ENCODE measurements around the gene PRM3. TPM values are rescaled to one million over a fixed set of nuclear protein-coding genes. Genes with fewer than 3 reads are reported as not detected.

Gene PRM3
- total and polyA plus RNA-seq, 2 donors (not counting 1 experiment from before 2014, with no cell fraction given) = not detected

DNA sequence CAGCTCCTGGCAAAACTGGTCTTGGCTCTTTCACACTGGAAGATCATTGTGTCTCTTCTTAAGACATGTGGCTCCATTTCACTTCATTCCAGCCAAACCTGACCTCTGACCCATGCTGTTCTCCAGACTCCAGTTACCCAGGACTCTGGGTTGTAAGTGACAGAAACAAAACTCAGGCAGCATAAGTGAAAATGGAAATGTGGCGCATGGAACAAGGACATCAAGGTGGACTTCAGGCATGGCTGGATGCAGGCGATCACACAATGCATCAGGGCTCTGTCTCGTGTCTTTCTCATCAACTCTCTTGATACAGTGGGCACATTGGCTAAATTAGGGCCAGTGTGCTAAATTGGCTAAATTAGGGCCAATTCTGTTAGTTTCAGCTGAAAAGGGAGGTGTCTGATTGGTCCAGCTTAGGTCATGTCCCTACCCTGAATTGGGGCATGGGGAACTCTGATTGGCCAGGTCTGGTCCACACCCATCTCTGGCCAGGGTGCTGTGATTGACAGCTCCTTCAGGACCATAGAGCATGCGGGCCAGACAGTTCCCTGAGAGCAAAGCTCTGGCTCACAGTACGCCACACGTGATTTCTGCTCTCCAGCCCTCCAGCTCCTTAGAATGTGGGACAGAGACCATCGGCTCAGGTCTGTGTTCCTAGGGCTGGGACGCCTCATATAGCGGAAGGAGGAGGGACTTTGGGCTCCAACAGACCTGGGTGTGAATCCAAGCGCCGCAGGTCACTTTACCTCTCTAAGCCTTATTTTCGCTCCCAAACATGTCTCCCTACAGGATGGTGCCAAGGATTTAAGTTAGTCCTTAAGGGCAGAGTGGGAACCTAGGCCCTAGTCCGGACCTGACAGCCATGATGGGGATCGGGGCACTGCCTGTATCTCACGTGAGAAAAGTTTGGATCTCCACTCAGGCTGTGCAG, 34.9 kb downstream of the PRM3 start:
- Mint-ChIP-seq H3K4me1 (peaks cover 9% of the 10 kb centered on the region), H3K27ac (no peak overlapping the region), H3K4me3 (no peak overlapping the region), H3K9me3 (ENCODE audit: insufficient read depth) (no peaks in the 10 kb centered on the region), H3K27me3 (no peaks in the 10 kb centered on the region)
- intact Hi-C loops (cut with micrococcal nuclease) = no loop called here
- Histone ChIP-seq H3K4me2 (replicated peaks; ENCODE audit: low read depth, low read length, poor library complexity, severe bottlenecking) (no peak overlapping the region), H3K9me3 (ENCODE audit: control extremely low read depth in 1 of 3, control insufficient read depth in 2 of 3, insufficient read depth in 1 of 3, low read length in 2 of 3) (no peaks in the 10 kb centered on the region), H3K4me1 (ENCODE audit: control insufficient read depth in 2 of 2, insufficient read depth in 2 of 2, low read length in 2 of 2) (peaks cover 8 to 13% of the 10 kb centered on the region in 2 donors), H4K20me1 (ENCODE audit: control insufficient read depth, insufficient read depth, low read length, poor library complexity, severe bottlenecking) (no peaks in the 10 kb centered on the region), H3K9ac (ENCODE audit: low read length) (no peak overlapping the region), H3K79me2 (ENCODE audit: control insufficient read depth, insufficient read depth, low read length) (no peaks in the 10 kb centered on the region), H3K36me3 (replicated peaks in 1 of 2; ENCODE audit: control extremely low read depth in 1 of 2, control insufficient read depth in 1 of 2, extremely low read depth in 1 of 2, insufficient read depth in 2 of 2, low read length in 1 of 2) (no peaks in the 10 kb centered on the region), H2AFZ (ENCODE audit: insufficient read depth, low read depth, low read length, poor library complexity, severe bottlenecking) (no peak overlapping the region), H3K4me3 (ENCODE audit: control extremely low read depth in 1 of 5, extremely low read depth in 1 of 5, insufficient read depth in 1 of 5, low read depth in 2 of 5, low read length in 4 of 5) (no peak overlapping the region), H3K27ac (ENCODE audit: low read length in 2 of 2) (no peak overlapping the region), H3K27me3 (replicated peaks in 1 of 4; ENCODE audit: control extremely low read depth in 1 of 4, control insufficient read depth in 3 of 4, insufficient read depth in 4 of 4, low read length in 3 of 4) (no peaks in the 10 kb centered on the region)
- TF ChIP-seq EZH2 (IDR thresholded peaks at IDR 0.05; ENCODE audit: borderline replicate concordance, insufficient read depth, low read depth, low read length, poor library complexity, severe bottlenecking) = no peak
- no peak for TF ChIP-seq CTCF (IDR thresholded peaks at IDR 0.05)
- no peak for ATAC-seq (ENCODE audit: low read depth)
- 97% methylated on average over 10 of the region's 15 CpGs for WGBS (ENCODE audit: insufficient coverage)
- no peak for DNase-seq
- CTCF ChIA-PET = no interaction called here
- POLR2A ChIA-PET = interaction anchor here (1.0 to 1.1 kb wide), 2 partner anchors 17 to 18 kb away, joined by 3 read pairs; partner anchors contain the start of gene SOCS1

All from B cell (primary cell).